EL (cell line): ENCODE data around the gene TBC1D3L.
"Not testable (repeated sequence)": the region's sequence is repeated elsewhere in the genome, so short reads cannot be mapped to it uniquely, and the experiment has no call there.

Experiments used
- DNase-seq: peaks from one replicate; pipeline ENCODE4 v3.0.0-alpha.2; 2016

The TBC1D3L gene

DNA sequence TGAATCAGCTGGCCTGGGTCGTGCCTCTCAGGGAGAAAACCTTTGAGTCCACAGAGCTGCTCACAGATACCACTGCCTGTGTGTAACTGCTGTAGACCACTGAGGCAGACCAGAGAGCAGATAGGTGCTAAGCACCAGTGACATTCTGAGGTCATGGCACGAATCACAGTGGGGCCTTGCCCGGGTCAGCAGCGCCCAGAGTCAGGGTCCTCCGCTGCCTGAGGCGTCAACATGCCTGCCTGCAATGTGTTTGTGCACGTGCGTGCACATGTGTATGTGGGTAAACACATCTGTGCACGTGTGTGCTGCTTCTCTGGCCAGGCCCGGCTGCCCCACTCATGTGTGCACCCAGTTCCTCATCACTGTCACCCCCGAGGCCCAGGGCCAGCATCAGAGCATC lies at the start of gene TBC1D3L:
Gene TBC1D3L (minus strand): TSS at position 101 of the 400 bp plus-strand sequence. CDS start 1,540 bp downstream, outside the sequence.
- not testable (repeated sequence) for DNase-seq

- not testable (repeated sequence) for DNase-seq
Observed at GRCh38 chr17:38003676-38004075, 14.8 kb upstream of the TBC1D3L start, which contains the start of gene TBC1D3D. TSS of gene TBC1D3D (plus strand) at chr17:38003976. CDS start at chr17:38005561, 1,585 bp downstream.
